DND-41 (cell line): ENCODE data around the gene ST6GAL2.

Source experiments
- ATAC-seq: fragments of 200-7000 bp; cut with Tn5 transposase; 3 replicates; pipeline ENCODE4 v1.9.1; 2021; ENCODE audit warnings: low read depth; ENCODE audit not compliant: insufficient read depth
- DNase-seq: peaks from one replicate; pipeline ENCODE4 v3.0.0-alpha.2; 2020
- H2AFZ ChIP-seq: 2 replicates; pipeline ENCODE4 v1.6.0; 2012; ENCODE audit warnings: low read depth, low read length
- H3K27ac ChIP-seq: 2 replicates; pipeline ENCODE4 v1.5.1; 2012; ENCODE audit warnings: low read length, inconsistent platforms
- H3K27me3 ChIP-seq: fragments of 200-600 bp; sonication (generic); 2 replicates; pipeline ENCODE4 v1.6.0; 2012; ENCODE audit warnings: low read length, mild to moderate bottlenecking, inconsistent platforms; ENCODE audit not compliant: insufficient read depth, poor library complexity
- H3K36me3 ChIP-seq: 2 replicates; pipeline ENCODE4 v1.5.1; 2012; ENCODE audit warnings: low read length, inconsistent platforms; ENCODE audit not compliant: insufficient read depth
- H3K4me1 ChIP-seq: 2 replicates; pipeline ENCODE4 v1.5.1; 2012; ENCODE audit warnings: mild to moderate bottlenecking, low read length; ENCODE audit not compliant: insufficient read depth
- H3K4me2 ChIP-seq: 2 replicates; pipeline ENCODE4 v1.6.0; 2012; ENCODE audit warnings: mild to moderate bottlenecking, moderate library complexity, low read length, inconsistent platforms; ENCODE audit not compliant: insufficient read depth
- H3K4me3 ChIP-seq, 2 experiments: fragments of 200-600 bp in 1 of 2; shearing (Covaris generic) in 1 of 2; 2 replicates each; pipeline ENCODE4 v1.5.1; 2012 to 2016; ENCODE audit warnings: inconsistent platforms in 2 of 2, low read length in 2 of 2, mild to moderate bottlenecking in 2 of 2, low read depth in 1 of 2, moderate library complexity in 1 of 2
- H3K79me2 ChIP-seq: 2 replicates; pipeline ENCODE4 v1.6.0; 2012; ENCODE audit warnings: low read length, inconsistent platforms; ENCODE audit not compliant: insufficient read depth
- H3K9ac ChIP-seq: 2 replicates; pipeline ENCODE4 v1.6.0; 2012; ENCODE audit warnings: low read depth, mild to moderate bottlenecking, inconsistent platforms, low read length, moderate library complexity
- H3K9me3 ChIP-seq: 2 replicates; pipeline ENCODE4 v1.5.1; 2012; ENCODE audit warnings: low read length, moderate library complexity, mild to moderate bottlenecking, inconsistent platforms; ENCODE audit not compliant: insufficient read depth, severe bottlenecking
- H4K20me1 ChIP-seq: 2 replicates; pipeline ENCODE4 v1.6.0; 2012; ENCODE audit warnings: low read length; ENCODE audit not compliant: insufficient read depth
- EZH2 ChIP-seq: IDR thresholded peaks from 3 replicates; pipeline ENCODE4 v1.6.1; 2012; ENCODE audit warnings: borderline replicate concordance, low read depth, mild to moderate bottlenecking, moderate library complexity, low read length, inconsistent platforms; ENCODE audit not compliant: severe bottlenecking
- TF ChIP-seq, protein P1 (sequence below): IDR thresholded peaks from 2 replicates; pipeline ENCODE4 v1.5.1; 2012; ENCODE audit warnings: borderline replicate concordance, low read length, moderate library complexity, mild to moderate bottlenecking; ENCODE audit not compliant: poor library complexity, severe bottlenecking; ENCODE audit errors: extremely low read depth

Gene ST6GAL2

DNA sequence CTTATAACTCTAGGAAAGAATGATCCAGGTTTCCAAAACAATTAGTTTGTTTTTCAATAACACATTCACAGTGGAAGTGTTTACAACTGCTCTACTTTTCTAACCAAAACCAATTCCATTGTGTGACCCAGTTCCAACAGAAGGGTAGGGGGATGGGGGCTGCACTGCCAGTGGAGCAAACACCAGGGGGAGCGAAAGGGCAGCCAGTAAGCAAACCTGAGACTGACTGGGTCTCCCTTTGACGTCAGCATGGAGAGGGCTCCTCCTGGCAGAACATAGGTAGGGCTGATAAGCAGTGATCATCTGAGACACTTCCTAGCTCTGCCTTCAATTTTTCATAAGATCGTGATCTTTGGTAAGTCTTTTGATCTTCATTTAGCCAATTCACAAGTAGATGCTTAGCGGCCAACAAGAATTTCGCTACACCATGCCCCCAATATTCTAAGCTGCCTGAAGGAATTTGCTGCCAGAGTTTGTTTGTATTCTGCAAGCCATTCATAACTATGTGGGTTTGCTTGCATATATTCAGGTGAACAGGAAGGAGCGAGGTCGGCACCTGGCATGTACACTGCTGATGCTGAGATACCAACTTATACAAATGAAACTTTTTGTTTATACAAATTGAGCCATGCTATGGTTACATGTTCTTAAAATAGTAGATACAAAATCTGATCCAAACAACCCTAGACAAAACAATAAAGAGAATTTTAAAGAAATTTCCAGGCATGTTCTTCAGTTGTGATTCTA lies 45.9 kb downstream of the ST6GAL2 start:
- TF ChIP-seq EZH2, result no peak
- TF ChIP-seq, protein P1, sequence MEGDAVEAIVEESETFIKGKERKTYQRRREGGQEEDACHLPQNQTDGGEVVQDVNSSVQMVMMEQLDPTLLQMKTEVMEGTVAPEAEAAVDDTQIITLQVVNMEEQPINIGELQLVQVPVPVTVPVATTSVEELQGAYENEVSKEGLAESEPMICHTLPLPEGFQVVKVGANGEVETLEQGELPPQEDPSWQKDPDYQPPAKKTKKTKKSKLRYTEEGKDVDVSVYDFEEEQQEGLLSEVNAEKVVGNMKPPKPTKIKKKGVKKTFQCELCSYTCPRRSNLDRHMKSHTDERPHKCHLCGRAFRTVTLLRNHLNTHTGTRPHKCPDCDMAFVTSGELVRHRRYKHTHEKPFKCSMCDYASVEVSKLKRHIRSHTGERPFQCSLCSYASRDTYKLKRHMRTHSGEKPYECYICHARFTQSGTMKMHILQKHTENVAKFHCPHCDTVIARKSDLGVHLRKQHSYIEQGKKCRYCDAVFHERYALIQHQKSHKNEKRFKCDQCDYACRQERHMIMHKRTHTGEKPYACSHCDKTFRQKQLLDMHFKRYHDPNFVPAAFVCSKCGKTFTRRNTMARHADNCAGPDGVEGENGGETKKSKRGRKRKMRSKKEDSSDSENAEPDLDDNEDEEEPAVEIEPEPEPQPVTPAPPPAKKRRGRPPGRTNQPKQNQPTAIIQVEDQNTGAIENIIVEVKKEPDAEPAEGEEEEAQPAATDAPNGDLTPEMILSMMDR, result peak; percentile 60
- no peaks in the 10 kb centered on the region for H3K4me1 ChIP-seq
- H3K9me3 ChIP-seq, result no peaks in the 10 kb centered on the region
- DNase-seq, result peak; percentile 27
- H3K4me3 ChIP-seq, result no peak overlapping the region
- peak; percentile 64; the same call in 2 of the 3 replicates for ATAC-seq
- H2AFZ ChIP-seq, result no peak overlapping the region
- H3K79me2 ChIP-seq, result no peaks in the 10 kb centered on the region
- peaks cover 2% of the 10 kb centered on the region for H3K27me3 ChIP-seq
- H3K27ac ChIP-seq, result no peak overlapping the region
- H3K36me3 ChIP-seq, result no peaks in the 10 kb centered on the region
- H3K4me2 ChIP-seq, result no peak overlapping the region
- no peak overlapping the region for H3K9ac ChIP-seq
- no peaks in the 10 kb centered on the region for H4K20me1 ChIP-seq

DNA sequence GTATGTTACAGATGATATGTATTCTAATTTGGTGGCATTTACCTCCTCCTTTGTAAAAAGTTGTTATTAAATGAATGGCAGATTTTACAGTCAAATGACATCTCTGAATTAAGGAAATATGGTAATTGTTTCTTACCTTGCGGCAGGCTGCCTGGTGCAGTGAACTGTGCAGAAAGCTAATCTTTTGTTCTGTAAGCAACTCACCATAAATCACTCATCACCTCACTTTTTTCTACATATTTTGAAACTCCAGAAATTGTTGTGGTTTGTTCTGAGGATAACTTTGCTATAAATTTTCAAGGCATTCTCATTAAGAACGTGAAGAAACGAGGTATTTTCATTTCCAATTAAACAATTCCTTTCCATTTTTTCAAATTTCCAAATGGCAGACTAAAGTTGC lies 52.7 kb downstream of the ST6GAL2 start:
- no peak for DNase-seq
- H3K36me3 ChIP-seq, result no peaks in the 10 kb centered on the region
- H3K4me2 ChIP-seq, result no peak overlapping the region
- no peak for ATAC-seq
- no peak overlapping the region for H3K9ac ChIP-seq
- H3K27ac ChIP-seq, result no peak overlapping the region
- no peaks in the 10 kb centered on the region for H4K20me1 ChIP-seq
- H3K9me3 ChIP-seq, result no peaks in the 10 kb centered on the region
- peaks cover 17% of the 10 kb centered on the region for H3K27me3 ChIP-seq
- no peak overlapping the region for H3K4me3 ChIP-seq
- H3K79me2 ChIP-seq, result no peaks in the 10 kb centered on the region
- no peaks in the 10 kb centered on the region for H3K4me1 ChIP-seq
- H2AFZ ChIP-seq, result no peak overlapping the region
- no peak for TF ChIP-seq EZH2
- TF ChIP-seq, protein P1, result no peak

- Histone ChIP-seq H3K9ac (no peak overlapping the region), H3K9me3 (no peaks in the 10 kb centered on the region), H3K27me3 (peaks cover 17% of the 10 kb centered on the region), H3K4me1 (no peaks in the 10 kb centered on the region), H3K36me3 (no peaks in the 10 kb centered on the region), H3K79me2 (no peaks in the 10 kb centered on the region), H2AFZ (no peak overlapping the region), H4K20me1 (no peaks in the 10 kb centered on the region), H3K4me3 (no peak overlapping the region), H3K27ac (no peak overlapping the region), H3K4me2 (no peak overlapping the region)
- DNase-seq, result no peak
- ATAC-seq, result no peak
- TF ChIP-seq, protein P1, result no peak
These were observed 54.0 kb downstream of the ST6GAL2 start for GRCh38 chr2:106831816-106832569.
